Urothelium cell line (cell line): ENCODE measurements around the gene E2F2.

Source experiments
- DNase-seq: peaks from one replicate; pipeline ENCODE4 v3.0.0; 2011; ENCODE audit warnings: low spot score, mixed read lengths
- FAIRE-seq: peaks from 2 replicates; lab custom pipeline; 2011; peaks lifted over from hg19 to GRCh38; lab: Jason Lieb, UNC

Gene E2F2, protein sequence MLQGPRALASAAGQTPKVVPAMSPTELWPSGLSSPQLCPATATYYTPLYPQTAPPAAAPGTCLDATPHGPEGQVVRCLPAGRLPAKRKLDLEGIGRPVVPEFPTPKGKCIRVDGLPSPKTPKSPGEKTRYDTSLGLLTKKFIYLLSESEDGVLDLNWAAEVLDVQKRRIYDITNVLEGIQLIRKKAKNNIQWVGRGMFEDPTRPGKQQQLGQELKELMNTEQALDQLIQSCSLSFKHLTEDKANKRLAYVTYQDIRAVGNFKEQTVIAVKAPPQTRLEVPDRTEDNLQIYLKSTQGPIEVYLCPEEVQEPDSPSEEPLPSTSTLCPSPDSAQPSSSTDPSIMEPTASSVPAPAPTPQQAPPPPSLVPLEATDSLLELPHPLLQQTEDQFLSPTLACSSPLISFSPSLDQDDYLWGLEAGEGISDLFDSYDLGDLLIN

DNA sequence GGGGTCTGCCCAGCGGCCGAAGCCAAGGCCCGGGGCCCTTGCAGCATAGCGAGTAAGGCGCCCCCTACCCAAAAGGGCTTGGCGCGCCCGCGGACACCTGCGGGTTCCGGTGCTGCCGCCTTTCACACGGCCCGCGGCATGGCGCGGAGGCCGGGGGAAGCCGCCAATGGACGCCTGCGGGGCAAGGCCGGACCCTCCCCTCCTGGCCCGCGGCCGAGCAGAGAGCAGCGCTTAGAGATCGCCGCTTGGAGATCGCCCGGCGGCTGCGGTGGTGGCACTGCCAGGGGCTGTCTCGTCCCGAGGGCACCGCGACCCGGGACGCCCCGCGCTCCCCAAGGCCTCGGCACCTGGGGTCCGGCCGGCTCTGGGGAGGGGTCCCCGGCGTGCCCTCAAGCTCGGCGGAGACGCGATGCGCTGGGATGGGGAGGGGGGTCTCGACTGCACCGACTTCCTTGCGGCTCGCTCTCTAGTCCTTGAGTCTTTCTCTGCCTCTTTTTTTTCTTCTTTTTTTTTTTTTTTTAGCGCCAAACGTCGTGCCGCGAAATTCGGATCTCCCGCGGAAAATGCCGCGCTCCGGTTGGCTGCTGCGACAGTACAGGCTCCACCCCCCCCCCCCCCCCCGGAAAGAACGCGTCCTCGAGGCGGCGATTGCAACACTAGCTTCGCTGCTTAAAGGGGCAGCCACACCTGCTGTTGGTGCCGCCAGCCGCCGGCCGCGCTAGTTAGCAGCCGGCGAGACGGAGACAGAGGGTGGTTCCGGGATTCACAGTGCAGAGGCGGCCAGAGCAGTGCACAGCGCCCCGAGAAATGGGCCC is at the start of gene E2F2:
Gene E2F2, minus strand, starts transcription at position 487 of the 815 bp plus-strand sequence. Its CDS starts 440 bp downstream, at position 47.
- FAIRE-seq (no peak), DNase-seq (peak; percentile 96)

DNA sequence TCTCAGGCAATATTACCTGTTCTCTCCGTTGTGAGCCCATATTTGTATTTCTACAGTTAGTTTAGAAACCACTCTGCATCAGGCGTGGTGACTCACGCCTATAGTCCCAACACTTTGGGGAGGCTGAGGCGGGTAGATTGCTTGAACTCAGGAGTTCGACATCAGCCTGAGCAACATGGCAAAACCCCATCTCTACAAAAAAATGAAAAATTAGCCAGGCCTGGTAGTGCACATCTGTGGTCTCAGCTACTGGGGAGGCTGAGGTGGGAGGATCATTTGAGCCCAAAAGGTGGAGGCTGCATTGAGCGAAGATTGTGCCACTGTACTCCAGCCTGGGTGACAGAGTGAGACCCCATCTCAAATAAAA is 47.9 kb upstream of the E2F2 start:
- FAIRE-seq, result no peak
- no peak for DNase-seq

DNA sequence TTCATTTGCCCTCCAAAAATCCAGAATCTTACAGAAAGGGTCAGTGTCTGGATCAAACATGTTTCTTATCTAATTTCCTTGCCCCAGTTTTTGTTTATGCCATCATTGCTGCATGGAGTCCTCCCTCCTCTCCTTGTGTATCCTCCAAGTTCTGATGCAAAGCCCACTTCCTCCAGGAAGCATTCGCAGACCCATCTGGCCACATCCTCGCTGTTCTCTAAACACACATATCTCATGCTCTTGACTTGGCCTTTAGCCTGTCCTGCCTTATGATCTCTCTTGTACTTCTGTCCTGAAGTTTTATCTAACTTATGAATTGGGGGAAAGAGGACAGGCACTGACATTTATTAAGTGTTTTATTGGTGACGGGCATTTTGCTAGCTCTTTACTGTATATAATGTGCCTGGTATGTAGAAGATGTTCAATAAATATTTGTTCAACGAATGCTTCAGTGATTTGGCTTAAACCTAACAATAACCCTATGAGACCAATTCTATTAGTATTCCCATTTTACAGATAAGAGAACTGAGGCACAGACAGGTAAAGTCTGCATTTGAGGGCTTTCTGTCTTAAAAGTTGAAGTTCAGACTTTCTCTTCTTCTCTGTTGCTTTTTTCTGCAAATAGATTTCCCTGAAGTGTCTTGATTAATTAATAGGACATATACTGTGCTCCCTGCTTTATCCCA is 47.4 kb upstream of the E2F2 start:
- FAIRE-seq, result no peak
- DNase-seq, result no peak

DNA sequence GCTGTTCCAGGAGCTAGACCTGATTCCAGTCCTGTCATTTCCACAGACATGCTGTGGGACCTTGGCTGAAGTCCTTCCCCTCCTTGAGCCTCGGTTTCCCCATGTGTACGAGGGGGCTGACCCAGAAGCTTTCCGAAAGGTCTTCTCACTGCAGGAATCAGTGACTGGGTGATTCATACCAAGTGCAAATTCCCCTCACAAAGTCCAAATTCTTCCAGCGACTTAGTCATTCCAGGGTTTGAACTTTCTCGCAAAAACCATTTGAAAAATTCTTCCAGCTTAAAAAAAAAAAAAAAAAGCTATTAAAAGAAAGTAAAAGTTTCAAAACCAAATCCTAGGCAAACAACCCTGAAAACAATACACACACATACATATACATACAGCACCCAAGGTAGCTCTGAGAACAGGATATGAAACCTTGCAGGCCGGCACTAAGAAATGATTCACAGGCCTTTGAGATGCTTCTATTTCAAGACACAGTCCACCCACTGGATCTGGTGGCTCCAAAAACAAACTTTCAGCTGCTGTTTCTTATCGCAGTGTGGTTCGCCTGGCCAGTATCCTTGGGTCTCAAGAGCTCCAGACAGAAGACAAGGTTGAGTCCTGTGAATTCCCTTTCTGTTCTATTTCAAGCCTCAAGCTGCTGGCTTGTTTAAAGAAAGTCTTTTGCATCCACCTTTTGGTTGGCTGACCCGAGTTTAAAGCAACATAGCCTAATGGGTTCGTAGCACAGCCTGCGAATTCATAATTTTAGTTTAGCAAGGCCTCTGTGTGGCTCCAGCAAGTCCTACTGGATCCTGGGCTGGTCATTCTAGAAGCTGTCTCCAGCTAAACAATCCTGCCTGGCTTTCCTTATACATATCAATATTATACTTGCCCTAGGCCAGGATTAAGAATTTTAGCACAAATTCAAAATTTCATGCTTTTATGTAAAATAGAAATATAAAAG is 46.3 kb upstream of the E2F2 start:
- DNase-seq (no peak), FAIRE-seq (no peak)

DNA sequence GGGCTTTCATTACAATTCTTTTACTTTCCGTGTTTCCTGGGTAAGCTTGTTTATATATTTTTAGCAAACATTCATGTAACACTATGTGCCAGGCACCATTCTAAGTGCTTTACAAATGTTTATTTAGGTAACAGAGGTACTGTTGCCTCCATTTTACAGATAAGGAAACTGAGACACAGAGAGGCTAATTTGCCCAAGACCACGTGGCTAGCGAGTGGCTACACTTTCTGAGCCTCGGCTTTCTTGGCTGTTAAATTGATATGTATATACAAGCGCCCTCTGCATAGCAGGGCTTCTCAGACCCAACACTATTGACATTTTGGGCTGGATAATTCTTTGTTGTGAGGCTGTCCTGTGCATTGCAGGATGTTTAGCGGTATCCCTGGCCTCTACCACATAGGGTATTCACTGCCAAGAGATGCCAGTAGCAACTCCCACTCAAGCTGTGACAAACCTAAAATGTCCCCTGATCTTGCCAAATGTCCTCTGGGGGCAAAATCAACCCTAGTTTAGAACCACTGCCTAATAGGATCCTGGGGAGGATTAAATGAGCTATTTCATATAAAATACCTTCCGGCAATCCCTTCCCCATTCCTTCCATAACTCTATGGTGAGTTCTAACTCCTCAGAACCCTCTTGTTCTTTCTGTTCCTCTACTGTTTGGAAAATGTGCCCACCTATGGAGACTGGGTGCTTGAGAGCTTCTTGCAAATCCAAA is 45.5 kb upstream of the E2F2 start:
- FAIRE-seq, result no peak
- no peak for DNase-seq

DNA sequence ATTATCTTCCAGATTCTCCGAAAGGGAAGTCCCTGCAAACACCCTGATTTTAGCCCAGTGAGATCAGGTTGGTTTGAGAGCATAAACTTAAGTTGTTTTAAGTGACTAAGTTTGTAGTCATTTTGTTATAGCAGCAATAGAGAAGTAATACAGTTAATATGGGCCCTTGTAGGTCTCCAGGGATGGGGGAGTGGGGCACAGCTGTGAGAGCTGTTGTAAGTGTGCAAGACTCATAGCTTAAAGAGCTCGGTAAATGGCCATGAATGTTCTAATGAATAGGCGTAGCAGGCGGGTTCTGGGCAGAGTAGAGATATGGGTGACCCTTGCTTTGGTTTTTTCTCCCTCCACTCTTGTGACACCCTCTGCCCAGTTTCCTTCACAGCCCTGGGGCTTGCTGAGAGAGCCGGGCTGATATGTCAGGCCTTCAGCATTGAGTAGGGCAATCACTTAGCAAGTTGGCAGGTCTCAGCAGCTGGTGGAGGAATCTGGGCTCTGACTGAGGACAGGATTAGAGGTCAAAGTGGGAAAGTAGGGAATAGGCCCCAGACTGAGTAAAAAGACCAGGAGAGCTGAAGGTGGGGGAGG is 44.3 kb upstream of the E2F2 start:
- FAIRE-seq (no peak), DNase-seq (no peak)

DNA sequence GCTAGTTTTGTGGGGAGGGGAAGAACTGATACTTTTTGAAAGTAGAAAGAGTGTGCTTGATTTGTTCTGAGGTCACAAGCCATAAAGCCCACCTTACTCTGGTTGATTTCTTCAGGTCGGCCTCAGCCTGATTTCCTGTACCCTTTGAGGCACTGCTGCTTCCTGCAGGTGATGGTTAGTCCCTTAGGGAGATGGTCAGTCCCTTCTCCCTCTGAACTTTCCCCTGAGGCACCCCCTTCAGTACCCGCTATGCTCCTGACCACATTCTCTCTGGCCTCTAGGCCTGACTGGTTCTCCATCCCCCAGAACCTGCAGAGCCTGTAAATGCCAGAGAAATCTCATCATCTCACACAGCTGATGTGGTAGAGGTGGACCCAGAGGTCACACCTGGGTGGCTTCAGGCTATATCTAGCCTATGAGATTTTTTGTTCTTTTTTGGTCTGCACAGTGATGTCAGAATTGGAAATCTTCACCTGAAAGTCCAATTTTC is 43.3 kb upstream of the E2F2 start:
- DNase-seq, result no peak
- FAIRE-seq, result no peak

DNA sequence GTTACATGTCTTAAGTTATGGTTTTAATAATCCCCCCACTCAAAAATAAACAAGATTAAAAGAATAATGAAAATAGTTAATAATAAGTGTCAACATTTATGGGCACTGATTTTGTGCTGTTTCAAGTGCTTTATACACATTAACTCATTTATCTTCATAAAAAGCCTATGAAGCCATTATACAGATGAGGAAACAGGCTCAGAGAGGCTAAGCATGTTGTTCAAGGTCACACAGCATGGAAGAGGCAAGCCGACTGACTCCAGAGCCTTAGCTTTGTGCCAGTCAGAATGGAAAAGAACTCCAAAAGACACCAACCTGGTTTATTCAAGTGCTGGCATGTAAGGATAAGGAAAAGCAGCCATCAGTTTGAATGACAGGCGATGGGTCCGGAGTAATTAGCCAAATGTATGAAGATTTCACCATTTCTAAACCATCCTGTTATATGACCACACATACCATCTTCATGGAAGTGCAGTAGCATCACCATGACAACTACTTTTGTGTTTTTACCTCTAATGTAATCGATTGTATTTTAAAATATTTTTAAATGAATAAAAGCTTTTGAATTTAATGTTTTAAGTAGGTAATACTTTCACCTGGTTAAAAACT is 42.6 kb upstream of the E2F2 start:
- DNase-seq, result no peak
- FAIRE-seq, result no peak

DNA sequence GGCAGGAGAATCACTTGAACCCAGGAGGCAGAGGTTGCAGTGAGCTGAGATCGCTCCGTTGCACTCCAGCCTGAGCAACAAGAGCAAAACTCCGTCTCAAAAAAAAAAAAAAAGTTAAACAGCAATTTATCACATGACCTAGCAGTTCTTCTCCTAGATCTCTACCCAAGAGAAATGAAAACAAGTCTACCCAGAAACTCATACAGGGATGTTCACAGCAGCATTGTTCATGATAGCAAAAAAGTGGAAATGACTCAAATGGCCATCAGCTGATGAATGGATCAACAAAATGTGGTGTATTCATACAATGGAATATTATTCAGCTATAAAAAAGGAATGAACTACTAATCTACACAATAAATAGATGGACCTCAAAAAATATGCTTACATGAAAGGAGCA is 40.4 kb upstream of the E2F2 start:
- FAIRE-seq, result no peak
- DNase-seq, result no peak

DNA sequence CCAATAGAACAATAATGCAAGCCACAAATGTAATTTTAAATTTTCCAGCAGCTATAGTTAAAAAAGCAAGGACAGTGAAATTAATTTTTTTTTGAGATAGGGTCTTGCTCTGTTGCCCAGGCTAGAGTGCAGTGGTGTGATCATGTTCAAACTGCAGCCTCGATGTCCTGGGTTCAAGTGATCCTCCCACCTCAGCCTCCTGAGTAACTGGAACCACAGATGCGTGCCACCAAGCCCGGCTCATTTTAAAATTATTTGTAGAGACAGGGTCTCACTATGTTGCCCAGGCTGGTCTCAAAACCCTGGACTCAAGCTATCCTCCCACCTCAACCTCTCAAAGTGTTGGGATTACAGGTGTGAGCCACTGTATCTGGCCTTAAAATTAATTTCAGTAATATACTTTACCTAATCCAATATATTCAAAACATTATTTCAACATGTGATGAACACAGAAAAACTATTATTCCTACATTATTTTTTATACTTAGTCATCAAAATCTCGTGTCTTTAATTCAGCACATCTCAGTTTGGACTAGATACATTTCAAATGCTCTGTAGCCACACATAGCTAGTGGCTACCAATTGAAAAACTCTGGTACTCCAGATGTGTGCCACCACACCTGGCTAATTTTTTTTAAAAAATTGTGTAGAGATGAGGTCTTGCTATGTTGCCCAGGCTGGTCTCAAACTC is 39.1 kb upstream of the E2F2 start:
- DNase-seq, result no peak
- FAIRE-seq, result no peak

DNA sequence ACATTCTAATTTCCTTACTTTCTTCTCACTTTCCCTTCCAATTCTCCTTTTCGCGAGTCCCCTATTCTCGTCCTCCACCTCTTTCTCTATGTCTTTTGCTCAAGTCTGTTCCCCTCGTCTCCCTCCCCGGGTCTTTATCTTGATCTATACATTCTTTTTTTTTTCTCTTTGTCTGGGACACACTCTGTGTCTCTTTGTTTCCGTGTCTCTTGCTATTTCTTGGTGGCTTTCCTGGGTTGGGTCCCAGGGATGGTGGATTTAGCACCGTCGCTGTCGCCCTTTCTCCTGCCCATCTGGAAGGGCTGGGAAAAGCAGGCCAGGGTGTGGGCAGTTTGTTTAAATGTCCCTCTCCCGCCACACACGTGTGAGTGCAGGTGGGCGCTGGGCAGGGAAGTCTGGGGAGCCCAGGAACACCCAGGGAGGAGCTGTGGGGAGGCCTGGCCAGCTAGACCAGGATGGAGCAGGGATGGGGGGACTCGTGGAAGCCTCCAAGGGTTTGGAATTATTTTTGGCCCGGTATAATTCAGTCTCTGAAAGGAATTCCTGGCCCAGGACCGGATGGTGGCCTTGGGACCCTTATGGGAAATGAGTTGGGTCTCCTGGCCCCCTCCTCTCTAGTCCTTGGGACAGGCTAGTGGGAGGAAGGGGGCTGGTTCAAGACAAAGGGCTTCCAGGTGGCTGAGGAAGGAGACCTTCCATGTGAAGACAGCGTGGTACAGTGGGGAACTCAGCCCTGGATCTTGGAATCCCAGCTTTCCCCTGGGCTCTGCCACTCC is 37.8 kb upstream of the E2F2 start:
- no peak for DNase-seq
- FAIRE-seq, result no peak

DNA sequence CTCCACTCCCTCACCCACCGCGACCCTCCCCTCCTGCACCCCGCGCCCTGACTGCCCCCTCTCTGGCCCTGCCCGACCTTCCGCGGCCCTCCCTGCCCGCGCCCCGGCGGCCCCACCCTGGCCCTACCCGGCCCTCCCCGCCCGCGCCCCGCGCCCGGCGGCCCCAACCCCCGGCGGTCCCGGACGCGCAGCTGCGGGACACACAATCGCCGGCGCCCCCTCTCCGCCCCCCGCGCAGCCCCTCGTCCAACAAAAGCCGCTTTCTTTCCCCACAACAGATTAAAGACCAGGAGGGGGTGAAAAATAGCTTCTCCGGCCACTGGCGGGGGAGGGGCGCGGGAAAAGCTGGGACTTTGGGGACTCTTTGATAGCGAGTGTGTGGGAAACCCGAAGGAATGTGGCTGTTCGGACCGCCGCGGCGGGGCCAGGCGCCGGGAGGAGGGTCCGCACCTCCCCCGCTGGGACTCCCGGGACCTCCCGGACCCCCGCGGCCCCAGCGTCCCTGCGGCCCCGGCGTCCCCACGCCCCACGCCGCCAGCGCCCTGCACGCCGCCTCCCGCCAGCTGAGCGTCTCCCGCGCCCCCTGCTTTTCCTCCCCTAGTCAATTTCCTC is 37.1 kb upstream of the E2F2 start:
- no peak for DNase-seq
- no peak for FAIRE-seq

DNA sequence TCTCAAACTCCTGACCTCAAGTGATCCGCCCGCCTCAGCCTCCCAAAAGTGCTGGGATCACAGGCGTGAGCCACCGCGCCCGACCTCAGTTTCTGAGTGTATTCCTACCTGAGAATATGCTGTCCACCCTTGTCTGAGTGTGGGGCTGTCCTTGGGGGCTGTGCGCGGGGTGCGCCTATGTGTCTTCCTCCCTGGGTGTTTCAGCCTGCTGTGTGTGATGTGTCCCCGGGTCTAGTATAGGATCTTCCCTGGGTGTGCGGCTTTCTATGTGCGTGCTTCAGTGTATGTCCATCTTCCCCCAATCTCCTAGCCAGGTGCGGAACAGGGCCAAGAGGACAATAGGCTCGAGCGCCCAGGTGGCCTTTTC is 36.6 kb upstream of the E2F2 start:
- DNase-seq (no peak), FAIRE-seq (no peak)

DNA sequence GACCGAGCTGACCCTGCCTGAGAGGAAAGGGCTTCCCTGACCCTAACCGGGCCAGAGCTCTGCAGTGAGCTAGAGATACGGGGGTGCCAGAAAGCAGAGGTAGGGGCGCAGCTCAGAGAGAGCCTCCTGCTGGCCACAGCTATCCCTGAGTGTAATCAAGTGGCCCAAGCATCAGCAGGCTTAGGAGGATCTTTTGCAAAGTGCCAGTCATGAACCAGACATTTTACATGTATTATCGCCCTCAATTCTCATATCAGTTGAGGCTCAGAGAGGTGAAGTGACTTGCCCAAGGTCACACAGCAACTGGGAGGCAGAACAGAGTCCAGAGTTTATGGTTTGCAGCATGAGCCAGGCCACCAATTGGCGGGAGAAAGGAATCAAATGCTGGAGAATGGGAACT is 35.3 kb upstream of the E2F2 start:
- FAIRE-seq (no peak), DNase-seq (no peak)

DNA sequence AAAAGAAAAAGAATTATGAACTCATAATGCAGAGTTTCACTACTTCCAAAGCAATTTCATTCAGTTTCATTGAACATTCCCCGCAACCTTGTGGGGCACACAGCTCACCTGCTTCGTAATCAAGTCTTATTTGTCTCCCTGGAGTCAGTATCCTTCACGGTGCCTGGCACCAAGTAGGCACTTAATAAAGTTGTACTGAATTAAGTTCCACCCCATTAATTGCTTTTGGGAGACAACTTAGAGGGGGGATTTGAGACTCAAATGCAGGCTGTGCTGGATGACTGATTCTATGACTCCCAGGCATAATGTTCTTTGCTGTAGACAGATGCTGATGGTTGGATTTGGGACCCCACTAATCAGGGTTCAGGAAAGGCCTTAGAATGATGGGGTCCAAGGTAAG is 34.7 kb upstream of the E2F2 start:
- FAIRE-seq (no peak), DNase-seq (no peak)

DNA sequence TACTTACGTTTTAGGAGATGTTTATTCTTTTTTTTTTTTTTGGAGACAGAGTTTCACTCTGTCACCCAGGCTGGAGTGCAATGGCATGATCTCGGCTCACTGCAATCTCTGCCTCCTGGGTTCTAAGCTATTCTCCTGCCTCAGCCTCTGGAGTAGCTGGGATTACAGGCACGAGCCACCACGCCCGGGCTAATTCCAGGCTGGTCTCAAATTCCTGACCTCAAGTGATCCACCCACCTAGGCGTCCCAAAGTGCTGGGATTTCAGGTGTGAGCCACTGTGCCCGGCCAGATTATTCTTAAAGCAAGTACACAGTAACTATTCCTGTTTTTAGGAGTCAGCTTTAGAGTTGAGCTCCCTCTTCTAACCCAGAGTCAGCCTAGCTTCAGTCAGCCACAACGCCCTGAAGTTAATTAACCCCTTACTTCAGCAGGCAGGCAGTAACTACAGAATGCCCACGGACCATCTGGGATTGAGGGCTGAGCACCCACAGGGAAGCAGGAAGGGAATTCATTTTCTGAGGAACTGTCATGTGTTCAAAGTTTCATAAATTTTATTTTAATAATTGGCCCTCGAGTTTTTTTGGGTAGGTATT is 33.6 kb upstream of the E2F2 start:
- FAIRE-seq (no peak), DNase-seq (no peak)
